Measurements from ENCODE around the gene BMPR2. TPM values are rescaled to one million over a fixed set of nuclear protein-coding genes. Genes with fewer than 3 reads are reported as not detected.
"Not testable (repeated sequence)": the region's sequence is repeated elsewhere in the genome, so short reads cannot be mapped to it uniquely, and the experiment has no call there.

BMPR2 gene
- total RNA-seq, 1 experiment from 2014 or later, result 12.8 TPM

DNA sequence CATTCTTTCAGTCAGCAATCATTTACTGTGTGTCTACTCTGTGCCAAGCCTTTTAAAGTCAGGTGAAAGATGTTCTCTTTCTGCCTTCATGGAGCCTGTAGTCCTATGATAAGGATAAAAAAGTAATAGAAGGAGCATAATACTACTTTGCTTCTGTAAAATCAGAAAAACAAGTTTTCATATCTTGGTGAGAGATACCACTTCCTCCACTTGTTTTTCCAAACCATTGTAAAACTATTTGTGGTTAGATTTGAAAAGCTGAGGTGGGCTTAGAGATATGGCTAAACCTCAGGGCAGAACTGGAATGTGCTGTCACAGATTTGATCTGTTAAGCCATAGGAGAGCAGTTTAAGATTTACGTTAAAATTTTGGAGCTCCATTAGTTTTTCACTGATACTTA, 153.9 kb downstream of the BMPR2 start:
- H3K9ac ChIP-seq (ENCODE audit: low read length), result no peak overlapping the region
- no peaks in the 10 kb centered on the region for H3K9me2 ChIP-seq (ENCODE audit: insufficient read depth)
- no peak overlapping the region for H3K4me2 ChIP-seq (ENCODE audit: low read length)
- ATAC-seq (no peak), DNase-seq (ENCODE audit: low read depth, low spot score) (no peak)
- no peaks in the 10 kb centered on the region for H3K36me3 ChIP-seq (ENCODE audit: control insufficient read depth in 1 of 2, insufficient read depth in 2 of 2, low read length in 2 of 2)
- no peaks in the 10 kb centered on the region for H3K4me1 ChIP-seq (ENCODE audit: control insufficient read depth in 1 of 2, insufficient read depth in 2 of 2, low read length in 2 of 2)
- ChIA-PET CTCF (no interaction called here), POLR2A (no interaction called here), RAD21 (ENCODE audit: low non-redundant PET in 1 of 2, low total read pairs in 2 of 2, uncharacterized antibody in 2 of 2, unreplicated experiment in 2 of 2) (no interaction called here)
- no TSS peak for BruUV-seq (replicated peaks)
- H3K27ac ChIP-seq (ENCODE audit: low read depth, low read length), result no peak overlapping the region
- no peak overlapping the region for H3K4me3 ChIP-seq (replicated peaks in 1 of 2; ENCODE audit: low read depth in 1 of 2, low read length in 2 of 2)
- intact Hi-C loops (cut with micrococcal nuclease), result no loop called here
- H3K27me3 ChIP-seq (ENCODE audit: insufficient read depth, low read length), result no peaks in the 10 kb centered on the region
- TF ChIP-seq EZH2phosphoT487 (IDR thresholded peaks at IDR 0.05; ENCODE audit: borderline replicate concordance) (no peak), CBX3 (IDR thresholded peaks at IDR 0.05; ENCODE audit: low read depth) (no peak), JUND (IDR thresholded peaks at IDR 0.05) (no peak)
- H3K9me3 ChIP-seq (ENCODE audit: control insufficient read depth in 1 of 2, insufficient read depth in 1 of 2, low read depth in 1 of 2, low read length in 2 of 2), result no peaks in the 10 kb centered on the region
- H3K79me2 ChIP-seq (ENCODE audit: insufficient read depth, low read length), result no peaks in the 10 kb centered on the region
- no peak overlapping the region for H2AFZ ChIP-seq (ENCODE audit: low read depth, low read length, poor library complexity, severe bottlenecking)
- no peaks in the 10 kb centered on the region for H4K20me1 ChIP-seq (ENCODE audit: insufficient read depth)

DNA sequence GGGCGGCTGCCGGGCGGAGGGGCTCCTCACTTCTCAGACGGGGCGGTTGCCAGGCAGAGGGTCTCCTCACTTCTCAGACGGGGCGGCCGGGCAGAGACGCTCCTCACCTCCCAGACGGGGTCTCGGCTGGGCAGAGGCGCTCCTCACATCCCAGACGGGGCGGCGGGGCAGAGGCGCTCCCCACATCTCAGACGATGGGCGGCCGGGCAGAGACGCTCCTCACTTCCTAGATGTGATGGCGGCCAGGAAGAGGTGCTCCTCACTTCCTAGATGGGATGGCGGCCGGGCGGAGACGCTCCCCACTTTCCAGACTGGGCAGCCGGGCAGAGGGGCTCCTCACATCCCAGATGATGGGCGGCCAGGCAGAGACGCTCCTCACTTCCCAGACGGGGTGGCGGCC, 159.2 kb downstream of the BMPR2 start:
- H3K27ac ChIP-seq (ENCODE audit: low read depth, low read length); ATAC-seq; BruUV-seq (replicated peaks); intact Hi-C loops (cut with micrococcal nuclease); RAD21 ChIA-PET (ENCODE audit: low non-redundant PET in 1 of 2, low total read pairs in 2 of 2, uncharacterized antibody in 2 of 2, unreplicated experiment in 2 of 2); H3K36me3 ChIP-seq (ENCODE audit: control insufficient read depth in 1 of 2, insufficient read depth in 2 of 2, low read length in 2 of 2); H3K9ac ChIP-seq (ENCODE audit: low read length); H3K27me3 ChIP-seq (ENCODE audit: insufficient read depth, low read length); DNase-seq (ENCODE audit: low read depth, low spot score); H4K20me1 ChIP-seq (ENCODE audit: insufficient read depth); H3K9me2 ChIP-seq (ENCODE audit: insufficient read depth); H3K9me3 ChIP-seq (ENCODE audit: control insufficient read depth in 1 of 2, insufficient read depth in 1 of 2, low read depth in 1 of 2, low read length in 2 of 2); H3K4me3 ChIP-seq (replicated peaks in 1 of 2; ENCODE audit: low read depth in 1 of 2, low read length in 2 of 2); POLR2A ChIA-PET; H3K4me2 ChIP-seq (ENCODE audit: low read length); CTCF ChIA-PET; H2AFZ ChIP-seq (ENCODE audit: low read depth, low read length, poor library complexity, severe bottlenecking); H3K4me1 ChIP-seq (ENCODE audit: control insufficient read depth in 1 of 2, insufficient read depth in 2 of 2, low read length in 2 of 2); H3K79me2 ChIP-seq (ENCODE audit: insufficient read depth, low read length): not testable (repeated sequence)

GRCh38 chr2:202541137-202541536, 165.0 kb downstream of the BMPR2 start:
- no peak overlapping the region for H2AFZ ChIP-seq (ENCODE audit: low read depth, low read length, poor library complexity, severe bottlenecking)
- H3K36me3 ChIP-seq (ENCODE audit: control insufficient read depth in 1 of 2, insufficient read depth in 2 of 2, low read length in 2 of 2), result no peaks in the 10 kb centered on the region
- H3K4me2 ChIP-seq (ENCODE audit: low read length), result no peak overlapping the region
- POLR2A ChIA-PET, result no interaction called here
- no peak overlapping the region for H3K4me3 ChIP-seq (replicated peaks in 1 of 2; ENCODE audit: low read depth in 1 of 2, low read length in 2 of 2)
- no peaks in the 10 kb centered on the region for H3K27me3 ChIP-seq (ENCODE audit: insufficient read depth, low read length)
- H3K4me1 ChIP-seq (ENCODE audit: control insufficient read depth in 1 of 2, insufficient read depth in 2 of 2, low read length in 2 of 2), result no peaks in the 10 kb centered on the region
- H3K9me2 ChIP-seq (ENCODE audit: insufficient read depth), result no peaks in the 10 kb centered on the region
- RAD21 ChIA-PET (ENCODE audit: low non-redundant PET in 1 of 2, low total read pairs in 2 of 2, uncharacterized antibody in 2 of 2, unreplicated experiment in 2 of 2), result no interaction called here
- H3K27ac ChIP-seq (ENCODE audit: low read depth, low read length), result no peak overlapping the region
- intact Hi-C loops (cut with micrococcal nuclease), result no loop called here
- H3K79me2 ChIP-seq (ENCODE audit: insufficient read depth, low read length), result no peaks in the 10 kb centered on the region
- DNase-seq (ENCODE audit: low read depth, low spot score) (no peak), ATAC-seq (no peak)
- no TSS peak for BruUV-seq (replicated peaks)
- TF ChIP-seq JUND (IDR thresholded peaks at IDR 0.05) (no peak), EZH2 (IDR thresholded peaks at IDR 0.05) (no peak), POLR2AphosphoS5 (IDR thresholded peaks at IDR 0.05; ENCODE audit: low read depth, low read length) (no peak)
- no peak overlapping the region for H3K9ac ChIP-seq (ENCODE audit: low read length)
- CTCF ChIA-PET, result no interaction called here
- no peaks in the 10 kb centered on the region for H4K20me1 ChIP-seq (ENCODE audit: insufficient read depth)
- no peaks in the 10 kb centered on the region for H3K9me3 ChIP-seq (ENCODE audit: control insufficient read depth in 1 of 2, insufficient read depth in 1 of 2, low read depth in 1 of 2, low read length in 2 of 2)

Data from HCT116 (cell line).